22Rv1 (cell line): Measurements from ENCODE around the gene KCNC4.

ENCODE experiments used
- H3K27ac ChIP-seq: fragments of 450-650 bp; 2 replicates; pipeline ENCODE4 v1.5.1; 2017
- ZFX ChIP-seq: fragments of 450-650 bp; IDR thresholded peaks from 2 replicates; pipeline ENCODE4 v1.6.1; 2017; ENCODE audit warnings: antibody characterized with exemption, borderline replicate concordance
- TF ChIP-seq, protein P1 (sequence below): fragments of 450-650 bp; IDR thresholded peaks from 2 replicates; pipeline ENCODE4 v1.5.1; 2017; ENCODE audit warnings: mild to moderate bottlenecking

The KCNC4 gene

DNA sequence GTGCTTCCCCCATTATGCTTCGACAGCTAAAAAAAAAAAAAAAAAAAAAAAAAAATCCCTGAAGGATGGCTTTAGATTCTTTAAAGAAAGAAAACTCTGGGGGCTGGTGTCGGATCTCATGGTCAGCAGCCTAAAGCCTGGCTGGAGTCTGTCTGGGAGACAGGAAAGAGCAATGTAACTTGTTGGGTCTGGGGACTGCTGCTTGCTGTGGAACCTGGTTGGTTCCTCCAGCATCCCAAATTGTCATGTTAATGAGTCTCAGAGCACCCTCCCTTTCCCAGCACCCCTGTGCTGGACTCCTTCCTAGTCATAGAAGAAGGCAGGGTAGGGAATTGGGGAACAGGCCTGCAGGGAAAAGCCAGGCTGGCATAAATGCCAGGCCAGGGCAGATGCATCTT lies 3.0 kb downstream of the KCNC4 start:
- H3K27ac ChIP-seq = no peak overlapping the region
- no peak for TF ChIP-seq ZFX
- TF ChIP-seq, protein P1, sequence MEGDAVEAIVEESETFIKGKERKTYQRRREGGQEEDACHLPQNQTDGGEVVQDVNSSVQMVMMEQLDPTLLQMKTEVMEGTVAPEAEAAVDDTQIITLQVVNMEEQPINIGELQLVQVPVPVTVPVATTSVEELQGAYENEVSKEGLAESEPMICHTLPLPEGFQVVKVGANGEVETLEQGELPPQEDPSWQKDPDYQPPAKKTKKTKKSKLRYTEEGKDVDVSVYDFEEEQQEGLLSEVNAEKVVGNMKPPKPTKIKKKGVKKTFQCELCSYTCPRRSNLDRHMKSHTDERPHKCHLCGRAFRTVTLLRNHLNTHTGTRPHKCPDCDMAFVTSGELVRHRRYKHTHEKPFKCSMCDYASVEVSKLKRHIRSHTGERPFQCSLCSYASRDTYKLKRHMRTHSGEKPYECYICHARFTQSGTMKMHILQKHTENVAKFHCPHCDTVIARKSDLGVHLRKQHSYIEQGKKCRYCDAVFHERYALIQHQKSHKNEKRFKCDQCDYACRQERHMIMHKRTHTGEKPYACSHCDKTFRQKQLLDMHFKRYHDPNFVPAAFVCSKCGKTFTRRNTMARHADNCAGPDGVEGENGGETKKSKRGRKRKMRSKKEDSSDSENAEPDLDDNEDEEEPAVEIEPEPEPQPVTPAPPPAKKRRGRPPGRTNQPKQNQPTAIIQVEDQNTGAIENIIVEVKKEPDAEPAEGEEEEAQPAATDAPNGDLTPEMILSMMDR = no peak

DNA sequence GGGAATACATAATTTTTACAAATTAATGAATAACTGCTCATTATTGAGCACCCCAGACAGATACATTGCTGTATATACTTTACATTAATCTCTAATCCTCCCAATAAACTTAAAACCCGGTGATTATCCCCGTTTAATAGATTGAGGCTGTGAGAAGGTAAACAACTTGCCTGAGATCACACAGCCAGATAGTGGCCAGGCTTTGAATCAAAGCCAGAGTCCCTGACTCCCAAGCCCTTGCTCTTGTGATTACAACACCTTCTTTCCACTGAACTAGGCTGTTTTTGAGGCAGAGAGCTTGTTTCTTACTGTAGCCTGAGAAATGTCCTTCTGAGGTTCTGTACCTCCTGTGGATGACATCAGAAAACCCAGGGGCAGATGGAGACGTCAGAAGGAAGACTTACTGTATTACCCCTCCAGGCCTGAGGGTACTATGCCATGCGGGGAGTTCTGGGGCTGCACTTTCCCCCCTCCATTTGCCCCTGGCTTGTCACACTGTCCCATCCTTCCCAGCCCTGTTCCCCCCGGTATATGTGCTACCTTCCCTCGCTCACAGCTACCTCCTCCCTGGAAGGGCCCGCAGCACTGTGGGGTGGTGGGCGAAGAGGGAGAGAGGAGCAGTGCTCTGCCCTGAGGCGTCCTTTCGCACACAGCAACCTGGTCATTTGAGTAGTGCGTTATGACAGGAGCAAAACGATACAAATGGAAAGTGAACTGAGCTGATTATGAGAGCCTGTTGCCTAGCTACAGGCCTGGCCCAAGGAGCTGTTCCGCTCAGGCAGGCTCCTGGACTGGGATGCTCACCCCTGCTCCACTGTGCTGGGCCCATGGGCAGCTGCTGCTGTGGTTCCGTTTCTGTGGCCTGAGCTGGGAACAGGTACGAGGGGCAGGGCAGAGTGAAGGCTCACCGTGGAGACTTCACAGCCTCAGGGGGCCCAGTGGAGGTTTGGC lies 4.6 kb downstream of the KCNC4 start:
- TF ChIP-seq, protein P1 = no peak
- TF ChIP-seq ZFX = no peak
- no peak overlapping the region for H3K27ac ChIP-seq

DNA sequence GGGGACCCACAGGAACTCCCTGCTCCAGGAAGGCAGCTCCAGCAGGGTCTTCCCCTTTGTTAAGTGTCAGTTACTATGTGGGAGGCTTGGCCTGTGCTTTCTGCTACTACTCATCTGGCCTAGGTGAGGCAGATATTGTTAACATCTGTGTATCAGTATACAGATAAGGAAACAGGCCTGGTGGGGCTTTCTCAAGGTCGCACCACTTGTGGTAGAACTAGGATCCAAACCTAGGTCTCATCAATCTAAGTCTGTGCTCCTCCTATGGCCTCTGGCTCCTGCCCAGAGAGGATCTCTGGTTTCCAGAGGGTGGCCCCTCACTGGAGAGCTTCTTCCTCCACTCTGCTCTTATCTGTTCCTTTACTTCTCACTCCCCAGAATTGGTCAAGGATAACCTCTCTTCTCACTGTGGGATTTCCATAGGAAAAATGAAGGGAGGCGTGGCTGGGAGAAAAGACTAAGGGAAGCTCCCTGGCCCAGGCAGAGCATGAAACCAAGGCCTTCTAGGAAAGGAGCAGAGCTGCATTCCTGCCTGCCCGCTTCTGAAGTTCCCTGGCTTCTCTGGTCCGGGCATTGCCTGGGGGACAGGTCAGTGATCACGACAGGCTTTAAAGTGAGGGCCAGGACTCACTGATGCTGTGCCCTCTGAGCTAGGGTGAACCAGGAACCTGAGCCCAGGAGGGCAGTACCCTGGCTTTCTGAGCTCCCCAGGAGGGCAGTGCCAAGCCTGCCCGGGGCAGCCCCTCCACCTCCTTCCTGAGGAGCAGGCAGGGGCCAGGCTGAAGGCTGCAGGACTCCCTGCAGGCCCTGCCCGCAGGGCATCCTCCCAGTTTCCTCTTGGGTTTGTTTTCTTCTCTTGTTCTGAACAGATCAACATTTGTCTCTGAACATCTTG lies 5.8 kb downstream of the KCNC4 start:
- no peak overlapping the region for H3K27ac ChIP-seq
- TF ChIP-seq ZFX = no peak
- TF ChIP-seq, protein P1 = no peak

DNA sequence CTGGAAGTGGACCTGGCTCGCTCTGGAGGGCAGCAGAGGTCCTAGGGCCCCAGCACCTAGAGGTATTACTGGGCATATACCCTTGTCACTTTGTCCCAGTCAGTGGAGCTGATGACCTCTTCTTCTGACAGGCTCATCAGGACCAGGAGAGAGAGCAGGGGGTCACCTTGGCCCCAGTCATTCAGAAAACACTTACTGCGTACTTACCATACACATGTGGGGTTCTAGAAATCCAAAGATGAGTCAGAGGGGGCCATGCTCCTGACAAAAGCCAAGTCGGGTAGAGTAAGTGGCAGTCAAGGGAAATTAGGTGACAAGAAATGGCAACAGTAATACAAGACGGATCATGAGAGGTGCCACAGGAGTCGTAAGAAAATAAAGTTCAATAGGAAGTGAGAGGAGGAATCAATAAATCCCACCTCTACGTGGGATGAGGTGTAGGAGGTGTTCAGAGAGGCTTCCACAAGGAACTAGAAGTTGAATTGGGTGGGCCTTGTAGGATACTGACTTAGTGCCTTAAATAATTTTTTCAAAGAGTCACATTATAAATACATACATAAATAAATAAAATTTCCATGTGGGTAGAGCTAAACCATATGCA lies 6.8 kb downstream of the KCNC4 start:
- TF ChIP-seq, protein P1 = no peak
- no peak for TF ChIP-seq ZFX
- H3K27ac ChIP-seq = no peak overlapping the region

DNA sequence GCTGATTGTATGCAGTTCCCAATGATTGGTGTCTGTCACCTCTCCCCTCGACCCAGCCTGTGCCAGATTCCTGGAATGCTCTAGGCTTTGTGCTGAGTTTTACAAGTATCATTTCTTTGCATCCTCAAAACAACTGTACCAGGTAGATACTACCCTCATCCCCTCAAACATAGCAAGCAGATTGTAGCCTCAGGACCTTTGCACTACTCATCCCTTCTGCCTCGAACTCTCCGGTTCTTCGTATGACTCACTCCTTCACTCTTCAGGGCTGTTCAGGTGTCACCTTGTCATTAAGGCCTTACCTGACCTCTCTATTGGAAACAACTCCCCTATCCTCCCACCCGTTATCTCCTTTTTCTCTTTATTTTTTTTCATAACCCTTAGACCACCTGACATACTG lies 8.0 kb downstream of the KCNC4 start:
- TF ChIP-seq ZFX = no peak
- TF ChIP-seq, protein P1 = no peak
- no peak overlapping the region for H3K27ac ChIP-seq

DNA sequence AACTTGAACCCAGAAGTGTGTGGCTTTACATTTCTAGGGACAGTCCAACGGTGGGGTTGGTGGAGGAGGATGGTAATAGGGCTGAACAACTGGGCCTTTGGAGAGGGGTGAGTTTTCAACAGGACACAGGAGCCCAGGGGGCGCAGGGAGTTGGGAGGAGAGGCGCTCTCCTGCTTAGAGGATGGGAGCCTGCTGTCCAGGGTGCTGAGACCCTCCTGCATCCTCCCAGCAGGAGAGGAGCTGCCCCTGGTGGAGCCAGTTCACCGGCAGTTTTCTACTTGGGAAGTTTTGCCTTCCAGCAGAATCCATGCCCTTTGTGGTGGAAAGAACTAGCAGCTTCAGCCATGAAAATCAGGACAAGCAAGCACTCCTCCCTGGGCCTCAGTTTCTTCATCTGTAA lies 8.6 kb downstream of the KCNC4 start:
- TF ChIP-seq, protein P1 = no peak
- no peak for TF ChIP-seq ZFX
- H3K27ac ChIP-seq = no peak overlapping the region
